Smooth muscle cell (in vitro differentiated cells): Measurements from ENCODE around the gene ARL6IP5. TPM values are rescaled to one million over a fixed set of nuclear protein-coding genes. Genes with fewer than 3 reads are reported as not detected.

Experiments used
- DNase-seq: peaks from one replicate; lab custom pipeline; 2025; ENCODE audit not compliant: unreplicated experiment; lab: John Stamatoyannopoulos, UW
- H2AFZ ChIP-seq: fragments of 200-600 bp; sonication (generic); 2 replicates; pipeline ENCODE4 v1.6.0; 2016; ENCODE audit warnings: antibody characterized with exemption, low read depth, mild to moderate bottlenecking
- H3F3A ChIP-seq: fragments of 200-600 bp; sonication (generic); 2 replicates; pipeline ENCODE4 v1.6.0; 2017; ENCODE audit warnings: antibody characterized with exemption, low read depth
- H3K27ac ChIP-seq: fragments of 200-600 bp; sonication (generic); 2 replicates; pipeline ENCODE4 v1.5.1; 2016; ENCODE audit warnings: low read depth, mild to moderate bottlenecking
- H3K27me3 ChIP-seq: fragments of 200-600 bp; sonication (generic); 2 replicates; pipeline ENCODE4 v1.6.1; 2016; ENCODE audit warnings: low read depth, mild to moderate bottlenecking
- H3K36me3 ChIP-seq: fragments of 200-600 bp; sonication (generic); 2 replicates; pipeline ENCODE4 v1.5.1; 2016; ENCODE audit warnings: low read depth
- H3K4me1 ChIP-seq: fragments of 200-600 bp; sonication (generic); 2 replicates; pipeline ENCODE4 v1.5.1; 2016; ENCODE audit warnings: low read depth
- H3K4me2 ChIP-seq: fragments of 200-600 bp; sonication (generic); 2 replicates; pipeline ENCODE4 v1.6.0; 2016; ENCODE audit warnings: mild to moderate bottlenecking
- H3K4me3 ChIP-seq: fragments of 200-600 bp; sonication (generic); 2 replicates; pipeline ENCODE4 v1.5.1; 2016; ENCODE audit warnings: mild to moderate bottlenecking
- H3K79me2 ChIP-seq: fragments of 200-600 bp; sonication (generic); 2 replicates; pipeline ENCODE4 v1.6.0; 2016; ENCODE audit warnings: low read depth, mild to moderate bottlenecking
- H3K9ac ChIP-seq: fragments of 200-600 bp; sonication (generic); 2 replicates; pipeline ENCODE4 v1.6.0; 2016; ENCODE audit warnings: low read depth
- H3K9me3 ChIP-seq: fragments of 200-600 bp; sonication (generic); replicated peaks from 2 replicates; pipeline ENCODE4 v1.5.1; 2016; ENCODE audit warnings: low read depth
- H4K20me1 ChIP-seq: fragments of 200-600 bp; sonication (generic); 2 replicates; pipeline ENCODE4 v1.6.0; 2016; ENCODE audit warnings: low read depth
- CTCF ChIP-seq: fragments of 200-600 bp; sonication (generic); IDR thresholded peaks from 2 replicates; pipeline ENCODE4 v1.5.1; 2017; ENCODE audit warnings: borderline replicate concordance, mild to moderate bottlenecking, antibody characterized with exemption; ENCODE audit not compliant: insufficient read depth, poor library complexity, severe bottlenecking
- WGBS: methylation state at CpG from one replicate; pipeline ENCODE4 v1.1.7; 2016; ENCODE audit warnings: low lambda C conversion rate; 5-methylcytosine and 5-hydroxymethylcytosine counted together
- polyA plus RNA-seq: library from polyadenylated mRNA; unstranded; fragments of >200 nt; fragmentation: Nextera tagmentation; extraction: Ambion mirVana; gene quantifications from 2 replicates; pipeline ENCODE4 v1.2.1, GENCODE V29; 2016
- total RNA-seq: library from RNA; depleted of rRNA; stranded (reverse); fragments of >200 nt; gene quantifications from 2 replicates; pipeline ENCODE4 v1.2.3, GENCODE V29; 2014

Gene ARL6IP5
- total and polyA plus RNA-seq, 2 experiments from 2014 or later, result 73.9 to 83.9 TPM

GRCh38 chr3:69058947-69059224 lies 25.9 kb upstream of the ARL6IP5 start:
- Histone ChIP-seq H3K27me3 (no peaks in the 10 kb centered on the region), H4K20me1 (no peaks in the 10 kb centered on the region), H3K36me3 (peaks cover 69% of the 10 kb centered on the region), H3K4me1 (no peaks in the 10 kb centered on the region), H2AFZ (no peak overlapping the region), H3K4me2 (no peak overlapping the region), H3K4me3 (no peak overlapping the region), H3K27ac (no peak overlapping the region), H3K79me2 (no peaks in the 10 kb centered on the region), H3K9me3 (no peaks in the 10 kb centered on the region), H3K9ac (no peak overlapping the region), H3F3A (peaks cover 21% of the 10 kb centered on the region)
- TF ChIP-seq CTCF, result no peak
- DNase-seq, result no peak
- 96% methylated on average over 2 of the region's 2 CpGs for WGBS

GRCh38 chr3:69059688-69060087 lies 25.0 kb upstream of the ARL6IP5 start:
- Histone ChIP-seq H3F3A (peaks cover 15% of the 10 kb centered on the region), H3K36me3 (peaks cover 69% of the 10 kb centered on the region), H3K4me3 (no peak overlapping the region), H4K20me1 (no peaks in the 10 kb centered on the region), H3K9ac (no peak overlapping the region), H3K9me3 (no peaks in the 10 kb centered on the region), H3K79me2 (no peaks in the 10 kb centered on the region), H3K4me1 (no peaks in the 10 kb centered on the region), H3K27me3 (no peaks in the 10 kb centered on the region), H3K4me2 (no peak overlapping the region), H2AFZ (no peak overlapping the region), H3K27ac (no peak overlapping the region)
- DNase-seq, result no peak
- TF ChIP-seq CTCF, result no peak

GRCh38 chr3:69063636-69064035 lies 21.1 kb upstream of the ARL6IP5 start:
- no peak overlapping the region for H2AFZ ChIP-seq
- H3K9me3 ChIP-seq, result no peaks in the 10 kb centered on the region
- H3K27ac ChIP-seq, result no peak overlapping the region
- H3K4me2 ChIP-seq, result no peak overlapping the region
- H3K9ac ChIP-seq, result no peak overlapping the region
- peaks cover 5% of the 10 kb centered on the region for H4K20me1 ChIP-seq
- H3K27me3 ChIP-seq, result no peaks in the 10 kb centered on the region
- 87% methylated on average over 2 of the region's 2 CpGs for WGBS
- no peak for DNase-seq
- H3K4me1 ChIP-seq, result no peaks in the 10 kb centered on the region
- no peaks in the 10 kb centered on the region for H3F3A ChIP-seq
- peaks cover 37% of the 10 kb centered on the region for H3K36me3 ChIP-seq
- H3K4me3 ChIP-seq, result no peak overlapping the region
- no peak for TF ChIP-seq CTCF
- no peaks in the 10 kb centered on the region for H3K79me2 ChIP-seq

GRCh38 chr3:69065318-69065964 lies 19.3 kb upstream of the ARL6IP5 start:
- Histone ChIP-seq H3K36me3 (peaks cover 26% of the 10 kb centered on the region), H3K4me3 (no peak overlapping the region), H3K27me3 (no peaks in the 10 kb centered on the region), H4K20me1 (peaks cover 5% of the 10 kb centered on the region), H3F3A (no peaks in the 10 kb centered on the region), H3K9me3 (no peaks in the 10 kb centered on the region), H3K79me2 (peaks cover 7% of the 10 kb centered on the region), H3K4me1 (no peaks in the 10 kb centered on the region), H3K27ac (no peak overlapping the region), H3K9ac (no peak overlapping the region), H3K4me2 (peak overlapping the region; percentile 14), H2AFZ (no peak overlapping the region)
- no peak for TF ChIP-seq CTCF
- WGBS, result 82% methylated on average over 6 of the region's 6 CpGs
- DNase-seq, result no peak
